ENCODE data around the gene MAP3K5.

The MAP3K5 gene

DNA sequence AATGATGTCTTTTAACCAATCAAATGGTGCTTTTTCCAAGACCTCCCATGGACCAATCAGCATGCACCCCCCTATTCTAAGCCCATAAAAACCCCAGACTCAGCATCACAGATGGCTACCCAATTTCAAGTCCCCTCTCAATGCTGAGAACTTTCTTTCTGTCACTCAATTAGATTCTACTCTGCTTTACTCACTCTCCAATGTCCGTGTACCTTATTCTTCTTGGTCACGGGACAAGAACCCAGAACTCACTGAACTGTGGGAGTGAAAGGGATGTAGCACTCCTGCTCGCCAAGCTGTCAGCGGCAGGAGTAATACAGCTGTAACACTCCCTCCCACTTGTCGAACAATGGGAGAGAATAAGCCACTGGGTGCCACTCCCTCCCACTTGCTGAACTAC, 221.2 kb downstream of the MAP3K5 start:
- DNase-seq (ENCODE audit: low spot score): no peak

- DNase-seq (ENCODE audit: low spot score): no peak
Measured at GRCh38 chr6:136568129-136568528, 224.1 kb downstream of the MAP3K5 start.

DNA sequence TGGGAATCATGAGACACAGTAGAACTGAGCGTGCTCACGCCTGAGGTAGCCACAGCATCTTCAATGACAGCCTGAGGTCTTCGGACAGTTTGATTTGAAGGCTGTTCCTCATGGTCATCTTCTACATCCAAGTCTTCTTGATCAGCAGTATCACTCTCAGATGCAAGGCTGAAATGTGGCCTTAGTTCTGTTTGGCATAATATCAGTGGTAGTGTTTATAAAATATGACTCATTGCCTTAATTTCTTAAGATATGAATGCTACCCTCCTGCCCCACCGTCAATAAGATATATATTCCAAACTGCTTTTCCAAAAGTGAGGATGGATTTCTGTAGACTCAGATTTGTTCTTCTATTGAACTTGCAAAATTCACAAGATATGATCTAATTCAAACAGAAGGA, 224.6 kb downstream of the MAP3K5 start:
- no peak for DNase-seq (ENCODE audit: low spot score)

DNA sequence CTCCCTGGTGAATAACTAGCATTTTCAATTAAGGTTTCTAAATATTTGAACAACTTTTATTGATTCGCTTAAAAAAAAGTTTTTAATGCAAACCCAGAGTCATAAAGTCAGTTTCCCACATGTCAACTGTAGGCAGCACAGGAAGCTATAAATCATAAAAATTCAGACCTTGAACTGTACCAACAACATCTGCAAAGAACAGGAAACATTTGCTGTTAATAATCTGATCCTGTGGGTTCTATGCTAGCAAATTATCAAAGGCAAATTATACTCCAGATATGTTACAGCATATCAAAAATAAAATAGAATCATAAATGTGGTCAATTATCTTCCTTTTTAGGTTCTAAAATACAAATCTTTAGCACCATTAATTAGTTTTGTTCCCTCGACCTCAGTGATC, 225.4 kb downstream of the MAP3K5 start:
- DNase-seq (ENCODE audit: low spot score): no peak

DNA sequence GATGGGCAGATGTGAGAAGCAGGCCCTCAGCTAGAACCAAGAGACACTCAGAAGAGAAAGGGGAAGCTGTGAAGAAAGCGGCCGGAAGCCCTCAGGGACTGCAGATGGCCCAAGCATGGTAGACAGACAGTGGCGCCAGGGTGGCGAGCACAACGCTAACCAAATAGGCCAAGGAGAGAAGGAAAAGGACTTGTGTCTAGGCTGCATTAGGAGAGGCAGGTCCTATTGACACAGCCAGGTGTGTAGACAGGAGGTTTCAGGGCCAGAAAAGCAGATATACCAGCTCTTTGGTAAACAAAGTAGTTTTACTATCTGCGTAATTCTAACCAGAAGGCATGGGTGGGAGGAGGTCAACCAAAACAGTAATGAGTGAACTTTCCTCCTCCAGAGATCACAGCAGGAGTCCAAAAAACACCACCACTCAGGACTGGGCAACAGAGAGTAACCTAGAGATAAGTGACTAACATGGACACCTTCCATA, 226.2 kb downstream of the MAP3K5 start:
- DNase-seq (ENCODE audit: low spot score): no peak

DNA sequence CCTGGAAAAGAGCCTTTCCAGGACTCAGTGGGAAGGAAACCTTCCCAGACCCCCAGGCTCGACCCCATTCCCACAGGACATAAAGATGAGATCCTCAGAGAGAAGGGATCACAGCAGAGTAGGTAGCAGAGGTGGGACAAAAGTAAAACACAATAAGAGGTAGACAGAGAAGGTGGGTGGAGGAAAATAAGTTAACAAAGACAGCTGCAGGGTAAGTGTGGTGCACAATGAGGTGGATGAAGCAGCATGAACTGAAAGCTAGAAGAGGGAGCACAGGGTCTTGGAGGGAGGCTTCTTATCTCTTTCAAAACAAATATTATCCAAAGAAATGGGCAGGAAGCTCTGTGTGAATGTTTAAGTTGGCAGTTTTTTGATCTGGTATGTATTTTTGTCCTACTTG, 228.1 kb downstream of the MAP3K5 start:
- DNase-seq (ENCODE audit: low spot score): no peak

DNA sequence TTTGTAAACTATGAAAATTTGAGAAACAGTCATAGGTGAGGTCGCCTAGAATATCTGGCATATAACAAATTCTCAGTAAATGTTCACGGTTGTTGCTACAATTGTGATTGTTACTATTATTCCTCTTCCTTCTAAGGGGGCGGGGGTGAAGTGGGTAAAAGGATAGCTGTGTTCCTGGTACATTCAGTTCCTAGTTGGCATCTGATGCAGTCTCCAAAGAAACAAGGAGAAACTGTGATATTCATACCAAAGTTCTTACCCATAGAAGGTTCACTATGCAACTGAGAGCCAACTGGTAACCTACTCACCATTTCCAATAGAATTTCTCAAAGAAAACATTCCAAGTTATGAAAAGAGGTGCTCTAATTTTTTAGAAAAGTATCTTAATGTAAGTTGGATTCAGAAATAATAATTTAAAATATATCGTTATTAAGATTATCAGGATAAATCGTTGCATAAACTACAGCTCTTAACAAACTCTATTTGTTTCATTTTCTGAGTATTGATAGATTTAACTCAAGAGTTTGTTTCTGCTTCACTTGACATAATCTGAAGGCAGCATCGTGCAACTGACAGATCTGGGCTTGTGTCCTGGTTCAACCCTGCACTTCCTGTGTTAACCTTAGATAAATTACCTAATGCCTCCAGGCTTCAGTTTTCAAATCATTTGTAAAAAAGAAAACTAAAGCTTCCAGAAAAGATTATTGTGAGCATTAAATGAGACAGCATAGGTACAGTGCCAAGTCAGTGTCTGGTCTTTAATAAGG, 228.7 kb downstream of the MAP3K5 start:
- DNase-seq (ENCODE audit: low spot score): no peak

- no peak for DNase-seq (ENCODE audit: low spot score)
Measured at GRCh38 chr6:136562211-136562610, 230.1 kb downstream of the MAP3K5 start.

DNA sequence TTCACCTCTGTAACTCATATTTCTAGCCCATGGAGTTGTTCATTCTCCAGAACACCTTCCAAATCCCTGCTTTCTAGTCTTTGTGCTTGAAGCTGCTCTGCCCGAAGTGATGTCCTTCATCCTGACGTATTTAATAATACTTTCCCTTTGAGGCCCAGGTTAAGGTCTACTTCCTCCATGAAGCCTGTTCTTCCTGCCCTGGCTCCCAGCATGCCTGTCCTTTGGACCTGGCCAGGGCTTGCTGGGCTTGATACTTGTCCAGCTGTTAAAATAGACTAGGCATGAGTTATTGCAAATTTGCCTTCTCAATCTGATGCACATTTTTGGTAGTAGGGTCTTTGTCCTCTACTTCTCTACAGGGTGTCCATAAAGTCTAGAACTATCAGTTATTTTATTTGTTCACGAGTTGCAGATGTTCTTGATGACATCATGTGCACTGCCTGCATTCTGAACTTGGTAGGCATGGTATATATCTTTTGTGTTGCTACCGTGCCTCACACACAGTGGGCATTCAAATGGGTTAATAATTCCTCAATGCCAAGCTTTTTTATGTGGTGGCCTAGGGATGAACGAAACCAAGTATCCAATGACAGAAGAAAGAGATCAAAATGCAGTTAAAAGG, 239.0 kb downstream of the MAP3K5 start:
- no peak for DNase-seq (ENCODE audit: low spot score)

GRCh38 chr6:136552054-136552453, 240.2 kb downstream of the MAP3K5 start:
- DNase-seq (ENCODE audit: low spot score): no peak

DNA sequence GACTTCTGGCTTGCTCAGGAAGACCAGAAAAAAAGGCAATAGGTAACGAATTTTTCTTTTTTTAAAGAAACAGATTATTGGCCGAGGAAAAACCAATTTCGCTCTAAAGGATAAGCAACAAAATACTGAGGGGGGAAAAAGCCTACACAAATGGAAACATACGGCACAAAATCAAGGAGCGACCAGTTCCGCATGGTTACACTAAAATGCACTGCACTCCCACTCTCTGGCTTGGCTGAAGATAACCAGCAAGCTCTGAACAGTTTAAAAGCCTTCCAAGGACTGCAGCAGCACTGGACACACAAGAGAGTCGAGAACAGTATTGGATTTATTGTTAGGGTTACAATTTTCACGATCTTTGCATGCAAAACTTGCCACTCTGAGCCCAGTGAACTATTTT, 241.2 kb downstream of the MAP3K5 start:
- DNase-seq (ENCODE audit: low spot score): peak; percentile 29

DNA sequence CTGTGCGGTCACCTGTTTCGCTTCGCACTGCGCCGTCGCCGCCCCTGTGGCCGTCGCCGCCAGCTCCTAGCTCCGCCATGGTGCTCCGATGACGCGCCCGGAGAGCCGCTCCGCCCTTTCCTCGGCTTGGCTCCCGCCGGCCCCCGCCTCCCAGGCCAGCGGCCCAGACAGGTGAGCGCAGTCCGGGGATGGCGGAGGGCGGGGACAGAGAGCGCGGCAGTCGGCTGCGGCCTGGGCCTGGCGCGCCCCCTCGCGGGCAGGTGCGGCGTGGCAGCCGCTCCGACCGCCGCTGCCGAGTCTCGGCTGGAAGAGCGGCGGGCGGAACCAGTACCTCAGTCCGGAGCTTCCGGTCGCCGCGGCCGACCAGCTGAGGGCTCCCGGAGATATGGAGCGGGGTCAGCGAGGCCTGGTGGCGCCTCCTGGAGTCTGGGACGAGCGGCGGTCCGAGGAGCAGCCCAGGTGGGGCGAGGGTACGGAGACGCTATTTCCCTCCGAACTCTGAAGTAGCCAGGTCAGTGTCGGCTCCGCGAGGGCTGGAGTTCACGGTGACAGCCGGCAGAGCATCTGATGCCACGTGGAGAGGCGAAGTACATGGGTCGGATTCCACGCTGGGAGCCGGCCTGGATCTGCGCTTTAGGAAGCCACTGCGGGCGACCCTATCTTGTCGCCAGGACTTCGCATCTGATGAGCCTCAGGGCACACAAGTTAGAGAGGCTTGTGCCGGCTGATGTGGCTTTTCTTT, 241.8 kb downstream of the MAP3K5 start, which contains the start of gene MAP7:
Gene MAP7, minus strand, starts transcription at position 93 of the 742 bp plus-strand sequence. Its CDS starts 14 bp downstream, at position 79.
- peak; percentile 82 for DNase-seq (ENCODE audit: low spot score)

- no peak for DNase-seq (ENCODE audit: low spot score)
Measured at GRCh38 chr6:136550045-136550329, 242.3 kb downstream of the MAP3K5 start.

- DNase-seq (ENCODE audit: low spot score): peak; percentile 34
Measured at GRCh38 chr6:136549300-136550044, 242.8 kb downstream of the MAP3K5 start.

DNA sequence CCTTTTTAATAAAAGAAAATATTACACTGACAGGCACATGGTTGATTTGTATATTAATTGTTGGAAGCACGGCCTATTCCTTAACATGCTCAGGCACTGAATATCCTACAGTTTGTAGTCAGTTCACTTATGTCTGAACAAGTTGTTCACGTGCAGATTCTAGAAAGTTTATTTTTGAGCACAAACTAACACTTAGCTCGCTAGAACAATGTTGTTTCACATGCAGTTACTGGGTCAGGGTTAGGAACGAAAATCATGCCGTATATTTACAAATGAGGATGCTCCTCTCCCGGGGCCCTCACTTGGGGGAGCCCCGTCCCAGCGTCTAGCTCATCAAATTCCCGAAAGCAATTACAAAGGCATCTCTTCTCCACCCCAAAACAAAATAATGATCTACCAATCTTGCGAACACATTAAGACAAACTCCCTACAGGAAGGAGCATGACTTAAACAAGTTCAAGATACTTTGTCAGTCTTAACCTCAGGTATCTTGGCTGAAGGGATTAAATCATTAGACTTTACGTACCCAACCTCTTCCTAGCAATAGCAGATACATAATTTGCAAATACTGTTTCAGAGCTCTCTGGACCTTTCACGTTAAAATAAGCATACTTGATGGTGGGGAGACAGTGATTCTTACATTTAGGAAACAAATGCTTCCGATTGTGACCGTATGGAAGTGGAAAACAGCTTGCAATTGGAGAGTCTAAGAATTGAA, 243.5 kb downstream of the MAP3K5 start:
- DNase-seq (ENCODE audit: low spot score): no peak

DNA sequence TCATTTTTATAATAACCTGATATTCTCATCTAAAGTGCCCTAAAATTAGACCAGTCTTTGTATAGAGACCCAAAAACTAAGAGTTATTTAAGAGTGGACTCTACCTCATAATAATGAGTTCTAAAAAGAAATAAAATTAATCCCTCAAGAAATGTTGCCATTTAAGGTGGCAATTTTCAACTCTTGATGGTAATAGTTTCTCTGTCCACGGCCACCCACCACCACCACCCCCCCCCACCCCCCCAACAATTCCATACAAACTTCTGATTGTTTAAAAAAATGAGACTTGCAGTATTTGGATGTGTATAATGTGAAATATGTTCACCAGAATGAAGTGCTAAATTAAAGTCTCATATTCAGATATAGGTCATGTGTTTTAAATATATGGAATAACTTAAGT, 244.4 kb downstream of the MAP3K5 start:
- DNase-seq (ENCODE audit: low spot score): no peak

DNA sequence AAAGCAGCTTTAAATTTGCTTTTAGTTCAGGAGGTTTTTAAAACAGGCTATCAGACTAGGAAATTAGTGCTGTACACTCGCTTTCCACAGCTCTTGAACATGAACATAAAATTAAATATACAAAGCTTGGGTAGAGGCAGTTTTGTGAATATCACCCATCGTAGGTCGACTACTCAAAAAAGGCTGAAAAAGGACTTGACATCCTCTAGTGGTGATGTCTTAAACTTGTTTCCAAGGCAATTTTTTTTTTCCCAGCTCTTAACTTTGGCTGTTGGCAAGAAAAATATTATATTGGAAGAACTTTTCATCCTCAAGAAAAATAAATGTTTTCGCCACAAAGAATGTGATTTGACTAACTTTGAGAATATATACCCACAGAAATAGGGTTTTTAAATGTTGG, 244.9 kb downstream of the MAP3K5 start:
- peak; percentile 31 for DNase-seq (ENCODE audit: low spot score)

DNA sequence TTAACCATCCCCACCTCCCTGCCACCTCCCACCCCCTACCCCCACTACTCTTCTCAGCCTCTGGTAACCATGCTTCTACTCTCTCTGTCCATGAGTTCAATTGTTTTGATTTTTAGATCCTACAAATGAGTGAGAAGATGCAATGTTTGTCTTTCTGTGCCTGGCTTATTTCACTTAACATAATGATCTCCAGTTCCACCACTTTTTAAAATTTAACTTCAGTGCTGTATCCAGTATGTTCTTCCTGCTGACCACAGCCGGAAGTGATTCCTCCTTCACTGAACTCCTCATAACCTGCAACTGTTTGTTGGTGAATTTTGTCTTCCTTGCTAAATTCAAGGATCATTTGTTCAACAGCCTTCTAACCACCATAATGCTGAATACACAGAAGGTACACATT, 245.9 kb downstream of the MAP3K5 start:
- no peak for DNase-seq (ENCODE audit: low spot score)

DNA sequence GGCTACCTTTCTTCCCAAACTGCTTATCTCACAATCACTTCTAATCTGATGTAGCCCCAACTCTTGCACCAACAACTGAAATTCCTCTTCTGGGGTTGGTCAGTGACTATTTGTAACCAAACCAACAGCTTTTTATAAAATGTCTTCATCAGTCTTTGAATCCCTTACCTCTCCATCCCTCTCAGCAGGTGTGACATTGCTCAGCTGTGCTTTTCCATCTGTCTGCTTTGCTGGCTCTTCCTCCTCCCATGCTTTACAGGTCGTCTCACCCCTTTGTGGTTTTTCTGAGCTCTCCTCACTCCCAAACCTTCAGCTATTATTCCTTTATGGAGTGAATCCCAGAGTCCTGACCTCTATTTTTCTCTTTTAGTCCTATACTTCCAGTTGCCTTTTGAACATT, 248.0 kb downstream of the MAP3K5 start:
- no peak for DNase-seq (ENCODE audit: low spot score)

DNA sequence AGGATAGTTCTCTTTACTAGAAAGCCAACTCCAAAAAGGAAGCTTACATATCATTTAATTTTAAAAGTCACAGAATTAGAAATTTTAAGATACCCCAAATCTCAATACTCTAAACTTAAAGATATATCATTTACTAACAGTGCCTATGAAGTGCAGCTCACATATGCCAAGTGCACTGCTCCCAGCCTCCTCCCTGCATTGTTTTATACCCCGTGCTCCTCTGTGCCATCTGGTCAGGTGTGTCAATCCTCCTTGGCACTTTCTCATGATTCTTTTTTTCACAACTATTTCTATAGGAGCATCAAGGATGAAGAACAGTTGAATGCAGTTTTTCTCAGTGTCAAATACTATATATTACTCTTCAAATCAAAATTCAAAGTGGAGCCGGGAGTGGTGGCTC, 250.9 kb downstream of the MAP3K5 start:
- no peak for DNase-seq (ENCODE audit: low spot score)

DNA sequence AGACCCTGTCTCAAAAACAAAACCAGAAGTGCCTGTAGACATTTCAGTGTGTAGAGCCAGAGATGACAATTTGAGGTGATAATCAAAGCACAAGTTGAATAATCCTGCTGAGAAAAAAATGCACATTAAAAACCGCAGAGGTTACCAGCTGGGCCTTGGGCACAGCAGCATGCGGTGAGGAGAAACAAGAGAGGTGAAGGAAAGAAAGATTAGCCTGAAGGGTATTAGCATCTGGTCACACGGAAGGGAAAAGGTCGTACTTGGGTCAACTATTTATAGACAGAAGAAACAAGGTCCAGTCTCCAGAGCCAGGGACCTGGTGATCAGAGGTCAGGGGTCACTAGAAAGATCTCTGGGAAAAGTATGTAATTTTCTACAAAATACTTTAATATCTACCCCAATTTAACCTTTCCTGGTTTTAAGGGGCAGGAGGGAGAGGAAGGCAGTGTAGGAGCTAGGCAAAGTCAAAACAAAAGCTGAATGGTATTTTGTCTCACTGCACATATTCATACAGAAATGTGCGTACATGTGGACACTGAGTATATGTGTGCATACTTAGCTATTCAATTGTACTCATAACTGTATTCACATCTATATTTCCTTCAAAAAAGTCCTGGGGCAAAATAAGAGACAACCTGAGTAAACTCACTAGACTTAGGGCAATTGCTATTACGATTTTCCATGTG, 252.2 kb downstream of the MAP3K5 start:
- no peak for DNase-seq (ENCODE audit: low spot score)
